ENCODE measurements around the gene GLI2. TPM values are rescaled to one million over a fixed set of nuclear protein-coding genes. Genes with fewer than 3 reads are reported as not detected.

Gene GLI2
- total and polyA plus RNA-seq, 2 of the 13 experiments (the other 11 are each of a cell fraction or from before 2014, with no cell fraction given), result not detected

GRCh38 chr2:120685974-120686297 lies 49.7 kb upstream of the GLI2 start (continued):
- TF ChIP-seq MLXIP (CRISPR knock-in tag; IDR thresholded peaks at IDR 0.05; ENCODE audit: borderline replicate concordance) (no peak), ZNF639 (CRISPR knock-in tag; conservative IDR thresholded peaks at IDR 0.05) (no peak), ARID3A (IDR thresholded peaks at IDR 0.05; ENCODE audit: low read depth, low read length) (no peak), PRDM4 (CRISPR knock-in tag; IDR thresholded peaks at IDR 0.05; ENCODE audit: borderline replicate concordance) (no peak), POLR2A (IDR thresholded peaks at IDR 0.05; ENCODE audit: insufficient read depth in 1 of 2, low read depth in 2 of 2, low read length in 2 of 2) (no peak), KLF11 (CRISPR knock-in tag; IDR thresholded peaks at IDR 0.05) (no peak), MAFK (conservative IDR thresholded peaks at IDR 0.05 in 1 of 2, IDR thresholded peaks at IDR 0.05 in 1 of 2; ENCODE audit: low read length in 2 of 2) (no peak), ZFP1 (CRISPR knock-in tag; IDR thresholded peaks at IDR 0.05) (no peak), ZNF20 (CRISPR knock-in tag; IDR thresholded peaks at IDR 0.05) (no peak), MYNN (CRISPR knock-in tag; IDR thresholded peaks at IDR 0.05; ENCODE audit: low read depth) (no peak), TCF12 (IDR thresholded peaks at IDR 0.05) (no peak), TCF12 (CRISPR knock-in tag; IDR thresholded peaks at IDR 0.05) (no peak), ZNF691 (CRISPR knock-in tag; IDR thresholded peaks at IDR 0.05; ENCODE audit: borderline replicate concordance, low read depth) (no peak), STAT5B (CRISPR knock-in tag; IDR thresholded peaks at IDR 0.05) (no peak)
